SK-N-MC (cell line): Measurements from ENCODE around the gene PRKAB1.

Source experiments
- EZH2 ChIP-seq: fragments of 200-600 bp; sonication (generic); IDR thresholded peaks from one replicate; pipeline ENCODE4 v1.6.1; 2017; ENCODE audit warnings: antibody characterized with exemption
- POLR2AphosphoS5 ChIP-seq: IDR thresholded peaks from 2 replicates; pipeline ENCODE4 v1.6.1; 2012; ENCODE audit warnings: mild to moderate bottlenecking, low read depth, low read length, borderline replicate concordance

- TF ChIP-seq POLR2AphosphoS5 (no peak), EZH2 (no peak)
These were observed 8.6 kb downstream of the PRKAB1 start for GRCh38 chr12:119676573-119676972.
